Natural killer cell (primary cell): Measurements from ENCODE around the gene RMRP. TPM values are rescaled to one million over a fixed set of nuclear protein-coding genes. Genes with fewer than 3 reads are reported as not detected.

Source experiments
- ATAC-seq, 3 donors: fragments of 150-1000 bp in 2 of 3; fragments of 200-7000 bp in 1 of 3; cut with Tn5 transposase; 1 replicate in 1 of 3; 2 replicates in 2 of 3; pipeline ENCODE4 v1.10.0; 2021; ENCODE audit warnings: mild to moderate bottlenecking in 2 of 3, moderate library complexity in 2 of 3
- DNase-seq, 2 donors: peaks; one replicate each; pipeline versions ENCODE4 v3.0.0 to v3.0.0-alpha.2; 2013 to 2021; ENCODE audit warnings: mixed read lengths in 1 of 2
- H3K27ac ChIP-seq: one replicate; pipeline ENCODE4 v1.5.1; 2013; ENCODE audit warnings: mild to moderate bottlenecking, low read length
- H3K27me3 ChIP-seq: one replicate; pipeline ENCODE4 v1.6.1; 2013; ENCODE audit warnings: low read length; ENCODE audit not compliant: control insufficient read depth, insufficient read depth
- H3K36me3 ChIP-seq: one replicate; pipeline ENCODE4 v1.6.1; 2013; ENCODE audit warnings: low read length; ENCODE audit not compliant: control insufficient read depth, insufficient read depth
- H3K4me1 ChIP-seq: one replicate; pipeline ENCODE4 v1.6.1; 2013; ENCODE audit warnings: low read length; ENCODE audit not compliant: control insufficient read depth, insufficient read depth
- H3K4me3 ChIP-seq: one replicate; pipeline ENCODE4 v1.5.1; 2013; ENCODE audit warnings: low read length
- H3K9me3 ChIP-seq: one replicate; pipeline ENCODE4 v1.6.1; 2013; ENCODE audit warnings: low read length; ENCODE audit not compliant: control insufficient read depth, insufficient read depth
- H3K27ac Mint-ChIP-seq, 2 donors: one replicate each; pipeline ENCODE4 v1.8.0; 2022; ENCODE audit warnings: mild to moderate bottlenecking in 2 of 2, mixed read lengths in 2 of 2, moderate library complexity in 1 of 2
- H3K27me3 Mint-ChIP-seq, 2 donors: one replicate each; pipeline ENCODE4 v1.8.0; 2022; ENCODE audit warnings: low read depth in 2 of 2, mixed read lengths in 2 of 2
- H3K36me3 Mint-ChIP-seq: one replicate; pipeline ENCODE4 v1.8.0; 2022; ENCODE audit warnings: mixed read lengths
- H3K4me1 Mint-ChIP-seq, 2 donors: one replicate each; pipeline ENCODE4 v1.8.0; 2022; ENCODE audit warnings: mixed read lengths in 2 of 2
- H3K4me3 Mint-ChIP-seq: one replicate; pipeline ENCODE4 v1.8.0; 2022; ENCODE audit warnings: mild to moderate bottlenecking, moderate library complexity, mixed read lengths
- H3K9me3 Mint-ChIP-seq, 2 donors: one replicate each; pipeline ENCODE4 v1.8.0; 2022; ENCODE audit warnings: mixed read lengths in 2 of 2
- CTCF ChIP-seq: fragments of 200-600 bp; IDR thresholded peaks from one replicate; pipeline ENCODE4 v1.8.0; 2022; ENCODE audit warnings: antibody characterized with exemption
- WGBS: methylation state at CpG from one replicate; pipeline ENCODE4 v1.1.7; 2013; ENCODE audit warnings: missing lambda C conversion rate; ENCODE audit not compliant: insufficient coverage; 5-methylcytosine and 5-hydroxymethylcytosine counted together
- intact Hi-C: fragments of 100-400 bp; cut with micrococcal nuclease; formaldehyde crosslinking; loops from one replicate; pipeline ENCODE4 v1.14.2; 2022
- total RNA-seq, 4 donors: library from RNA; stranded (reverse); fragments of 120-200 nt in 1 of 4; gene quantifications; one replicate each; pipeline versions ENCODE4 v1.2.3 to v1.2.4, GENCODE V29; 2013 to 2022

RMRP gene
- total RNA-seq, 3 donors from 2014 or later (not counting 1 experiment from before 2014, with no cell fraction given) = 5,042 to 6,602 (median 5,874) TPM

GRCh38 chr9:35700031-35700430, 42.2 kb upstream of the RMRP start:
- Mint-ChIP-seq H3K9me3 (no peaks in the 10 kb centered on the region), H3K36me3 (peaks cover 6% of the 10 kb centered on the region), H3K4me3 (no peak overlapping the region), H3K4me1 (peaks cover 10 to 18% of the 10 kb centered on the region in 2 donors), H3K27me3 (no peaks in the 10 kb centered on the region), H3K27ac (no peak overlapping the region)
- DNase-seq (no peak), ATAC-seq (no peak)
- intact Hi-C loops = no loop called here
- no peak overlapping the region for H3K27ac ChIP-seq
- no peaks in the 10 kb centered on the region for H3K9me3 ChIP-seq
- peaks cover 7% of the 10 kb centered on the region for H3K4me1 ChIP-seq
- no peak for TF ChIP-seq CTCF
- 98% methylated on average over 11 of the region's 11 CpGs for WGBS
- no peak overlapping the region for H3K4me3 ChIP-seq
- H3K36me3 ChIP-seq = peaks cover 92% of the 10 kb centered on the region
- no peaks in the 10 kb centered on the region for H3K27me3 ChIP-seq

GRCh38 chr9:35698231-35698630, 40.4 kb upstream of the RMRP start:
- no peak for ATAC-seq
- no peaks in the 10 kb centered on the region for H3K36me3 Mint-ChIP-seq
- TF ChIP-seq CTCF = no peak
- Histone ChIP-seq H3K27ac (no peak overlapping the region), H3K4me3 (no peak overlapping the region), H3K4me1 (peaks cover 7% of the 10 kb centered on the region), H3K36me3 (peaks cover 74% of the 10 kb centered on the region), H3K27me3 (no peaks in the 10 kb centered on the region), H3K9me3 (no peaks in the 10 kb centered on the region)
- H3K4me3 Mint-ChIP-seq = no peak overlapping the region
- WGBS = 97% methylated on average over 5 of the region's 5 CpGs
- peak overlapping the region in 1 of 2 donors; percentile 23 for H3K27ac Mint-ChIP-seq
- peaks cover 10 to 17% of the 10 kb centered on the region in 2 donors for H3K4me1 Mint-ChIP-seq
- intact Hi-C loops = no loop called here
- no peak for DNase-seq
- H3K27me3 Mint-ChIP-seq = no peaks in the 10 kb centered on the region
- H3K9me3 Mint-ChIP-seq = no peaks in the 10 kb centered on the region

GRCh38 chr9:35697486-35697885, 39.7 kb upstream of the RMRP start:
- intact Hi-C loops = loop anchor here (2.0 kb wide), 1 partner anchor 93 kb away; the partner anchor contains the start of gene TESK1
- TF ChIP-seq CTCF = no peak
- Histone ChIP-seq H3K27ac (no peak overlapping the region), H3K9me3 (no peaks in the 10 kb centered on the region), H3K27me3 (no peaks in the 10 kb centered on the region), H3K4me1 (peaks cover 7% of the 10 kb centered on the region), H3K4me3 (no peak overlapping the region), H3K36me3 (peaks cover 67% of the 10 kb centered on the region)
- H3K27me3 Mint-ChIP-seq = no peaks in the 10 kb centered on the region
- H3K4me3 Mint-ChIP-seq = no peak overlapping the region
- DNase-seq (no peak), ATAC-seq (no peak)
- H3K27ac Mint-ChIP-seq = peak overlapping the region in 1 of 2 donors; percentile 23
- H3K9me3 Mint-ChIP-seq = no peaks in the 10 kb centered on the region
- H3K4me1 Mint-ChIP-seq = peaks cover 10 to 13% of the 10 kb centered on the region in 2 donors
- 93% methylated on average over 14 of the region's 14 CpGs for WGBS
- H3K36me3 Mint-ChIP-seq = no peaks in the 10 kb centered on the region
